ENCODE results near the gene LHX3.

The LHX3 gene

GRCh38 chr9:136207616-136208015 lies 2.7 kb upstream of the LHX3 start:
- no peak for DNase-seq (ENCODE audit: low read depth in 2 of 2)

DNA sequence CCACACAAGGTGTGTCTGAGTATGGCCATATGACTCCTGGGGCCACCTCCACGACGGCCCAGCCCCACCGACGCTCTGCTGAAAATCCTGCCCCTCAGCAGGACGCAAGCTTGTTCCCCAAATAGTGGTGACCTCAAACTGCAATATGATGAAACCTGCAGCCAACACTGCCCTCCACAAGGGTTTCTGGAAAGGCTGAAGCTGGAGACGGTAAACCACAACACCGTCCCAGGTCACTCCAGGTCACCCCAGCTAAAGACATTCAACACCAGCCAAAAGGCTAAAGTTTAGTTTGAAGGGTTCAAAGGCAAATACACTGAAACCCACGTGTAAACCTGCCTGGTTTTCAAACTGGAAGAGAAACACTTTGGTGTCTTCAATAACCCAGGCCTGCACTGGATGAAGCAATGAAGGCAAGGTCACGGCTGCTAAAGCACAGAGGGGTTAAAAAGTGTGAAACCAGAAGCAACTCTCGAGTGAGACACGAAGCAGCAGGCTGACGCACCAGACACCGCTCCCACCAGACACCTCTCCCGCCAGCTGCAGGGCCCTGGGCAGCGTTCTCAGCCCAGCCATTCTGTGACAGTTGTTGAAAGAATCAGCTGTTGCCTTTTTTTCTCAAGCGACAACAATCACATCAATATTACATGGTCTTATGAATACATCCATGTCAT lies 1.8 kb upstream of the LHX3 start:
- no peak for DNase-seq (ENCODE audit: low read depth in 2 of 2)

DNA sequence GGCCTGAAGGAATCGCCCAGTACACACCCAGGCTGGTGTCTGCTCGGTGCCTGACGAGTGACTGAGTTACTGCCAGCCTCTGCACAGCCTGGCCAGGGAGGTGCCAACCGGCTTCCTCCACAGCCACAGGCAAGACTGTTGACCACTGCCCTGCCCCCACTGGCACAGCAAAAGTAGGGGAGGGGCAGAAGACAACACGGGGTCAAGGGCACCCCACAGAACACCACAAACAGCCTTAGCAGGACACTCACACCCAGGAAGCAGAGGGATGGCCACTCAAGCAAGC lies 722 bp upstream of the LHX3 start:
- DNase-seq (ENCODE audit: low read depth in 2 of 2) = no peak

- DNase-seq (ENCODE audit: low read depth in 2 of 2) = no peak
Measured at GRCh38 chr9:136204145-136204805, 653 bp downstream of the LHX3 start.

DNA sequence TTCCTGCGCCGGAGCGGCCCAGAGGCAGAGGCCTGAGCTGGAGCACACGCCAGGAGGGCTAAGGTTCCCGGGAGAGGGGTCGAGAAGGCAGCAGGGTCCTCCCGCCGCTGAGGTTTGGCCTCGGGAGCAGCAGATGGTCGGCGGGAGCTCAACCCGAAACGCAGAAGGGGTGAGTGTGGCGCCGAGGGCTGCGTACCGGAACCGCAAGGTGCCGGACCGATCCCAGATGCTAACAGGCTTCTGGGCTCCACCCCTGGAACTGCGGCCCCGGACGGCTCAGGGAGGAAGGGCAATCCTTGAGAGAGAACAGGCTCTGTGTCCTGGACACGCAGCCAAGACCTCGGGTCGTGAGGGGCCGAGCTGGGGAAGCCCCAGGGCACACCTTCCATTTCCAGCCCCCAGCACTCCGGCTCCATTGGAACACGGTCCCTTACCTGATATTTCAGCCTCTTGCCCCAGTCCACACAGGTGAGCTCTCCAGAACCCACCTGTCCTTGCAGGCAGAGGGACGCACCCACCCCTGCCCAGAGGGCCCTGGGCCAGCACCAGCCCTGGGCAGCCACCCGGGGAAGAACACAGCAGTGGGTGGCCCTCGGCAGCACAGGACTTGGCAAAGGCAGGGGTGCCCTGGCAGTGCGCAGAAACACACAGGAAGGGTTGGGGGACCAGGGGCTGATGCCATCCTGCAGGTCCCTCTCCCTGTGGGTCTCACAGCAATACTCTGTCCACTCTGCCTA lies 1.4 kb downstream of the LHX3 start:
- DNase-seq (ENCODE audit: low read depth in 2 of 2) = no peak

- DNase-seq (ENCODE audit: low read depth in 2 of 2) = no peak
Measured at GRCh38 chr9:136202454-136203407, 2.2 kb downstream of the LHX3 start.

DNA sequence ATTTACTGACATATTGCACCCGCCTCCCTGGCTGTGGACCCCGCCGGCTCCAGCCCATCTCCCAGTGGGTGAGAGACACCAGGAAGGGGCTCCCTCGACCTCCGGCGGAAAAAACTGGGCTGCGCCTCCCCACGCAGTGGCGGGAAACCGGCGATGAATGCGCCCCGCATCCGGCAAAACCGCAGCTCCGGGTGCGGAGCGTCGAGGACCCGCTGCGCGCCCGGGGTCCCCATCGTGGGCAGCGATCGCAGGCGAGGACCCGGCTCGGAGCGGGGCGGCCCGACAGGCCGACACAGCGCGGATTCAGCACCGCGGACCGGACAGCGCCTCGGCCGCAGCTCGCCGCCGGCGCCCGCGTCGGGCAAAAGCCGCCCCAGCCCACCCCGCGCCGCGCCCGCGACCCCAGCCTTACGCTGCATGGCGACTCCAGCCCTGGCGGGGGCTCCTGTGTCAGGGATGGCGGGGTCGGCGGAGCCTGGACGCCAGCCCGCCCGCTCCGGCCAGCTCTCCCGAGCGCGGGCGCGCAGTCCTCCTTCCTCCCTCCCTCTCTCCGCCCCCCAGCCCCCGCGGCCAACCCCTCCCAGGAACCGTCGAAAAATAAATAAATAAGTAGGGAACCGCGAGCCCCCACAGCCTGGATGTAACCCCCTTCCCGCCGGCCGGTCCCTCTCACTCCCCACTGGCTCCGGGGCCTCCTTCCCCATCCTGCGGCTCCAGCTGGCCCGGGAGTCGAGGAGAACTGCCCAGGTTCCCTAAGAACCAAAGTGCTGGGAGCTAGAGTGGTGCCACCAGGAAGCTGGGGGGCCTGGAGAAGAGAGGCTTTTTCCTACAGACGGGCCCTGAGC lies 3.1 kb downstream of the LHX3 start:
- no peak for DNase-seq (ENCODE audit: low read depth in 2 of 2)

DNA sequence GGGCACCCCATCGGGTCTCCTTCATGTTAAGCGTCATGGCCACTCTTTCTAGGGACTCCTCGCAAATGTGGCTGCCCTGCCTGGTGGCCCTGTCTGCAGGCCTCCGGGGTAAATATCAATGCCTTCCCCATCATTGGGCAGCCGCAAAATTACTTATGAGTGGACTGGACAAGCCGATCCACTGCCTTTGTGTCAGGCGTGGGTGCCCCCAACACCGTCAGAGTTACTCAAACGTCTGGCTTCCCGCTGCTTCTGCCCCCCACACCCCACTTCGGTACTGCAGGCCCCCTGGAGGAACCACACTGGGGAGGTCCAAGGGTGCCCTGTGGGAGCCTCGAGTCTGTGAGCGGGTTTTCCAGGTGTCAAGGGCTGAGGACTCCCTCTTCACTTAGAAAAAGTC lies 3.8 kb downstream of the LHX3 start:
- DNase-seq (ENCODE audit: low read depth in 2 of 2) = no peak

DNA sequence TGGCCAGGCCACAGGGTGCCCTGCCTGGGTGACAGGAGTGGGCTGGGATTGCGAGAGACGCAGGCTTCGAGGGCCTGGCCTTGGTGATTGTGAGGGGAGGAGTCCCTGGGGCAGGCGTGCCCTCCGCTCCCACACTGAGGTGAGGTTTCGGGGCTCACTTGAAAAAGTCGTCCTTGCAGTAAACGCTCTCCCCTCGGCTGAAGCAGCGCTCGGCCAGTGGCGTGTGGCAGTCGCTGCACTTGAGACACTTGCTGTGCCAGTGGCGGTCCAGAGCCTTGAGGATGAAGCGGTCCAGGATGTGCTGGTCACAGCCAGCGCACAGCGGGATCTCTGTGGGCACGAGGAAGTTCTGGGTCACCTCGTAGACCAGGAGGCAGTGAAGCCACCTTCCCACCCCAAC lies 4.5 kb downstream of the LHX3 start:
- DNase-seq (ENCODE audit: low read depth in 2 of 2) = no peak

- DNase-seq (ENCODE audit: low read depth in 2 of 2) = no peak
Measured at GRCh38 chr9:136199391-136200288, 5.3 kb downstream of the LHX3 start.

DNA sequence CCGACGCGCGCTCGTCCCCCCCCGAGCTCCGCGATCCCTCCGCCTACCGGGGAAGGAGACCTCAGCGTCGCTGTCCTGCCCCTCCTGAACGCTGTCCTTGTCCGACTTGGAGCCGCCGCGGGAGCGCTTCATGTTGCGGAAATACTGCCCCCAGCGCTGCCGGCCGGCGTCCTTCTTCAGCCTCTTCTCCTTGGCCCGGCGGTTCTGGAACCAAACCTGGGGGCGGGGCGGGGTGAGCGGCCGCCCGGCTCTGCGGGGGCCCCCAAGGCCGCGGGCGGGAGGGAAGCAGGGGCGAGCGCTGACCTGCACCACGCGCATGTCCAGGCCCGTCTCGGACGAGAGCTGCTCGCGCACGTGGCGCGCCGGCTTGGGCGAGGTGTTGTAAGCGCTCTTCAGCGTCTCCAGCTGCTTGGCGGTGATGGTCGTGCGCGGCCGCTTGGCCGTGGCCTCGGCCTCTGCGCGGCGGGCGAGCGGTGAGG lies 6.3 kb downstream of the LHX3 start:
- no peak for DNase-seq (ENCODE audit: low read depth in 2 of 2)

- DNase-seq (ENCODE audit: low read depth in 2 of 2) = no peak
Measured at GRCh38 chr9:136197930-136198604, 6.9 kb downstream of the LHX3 start.

GRCh38 chr9:136197084-136197875 lies 7.6 kb downstream of the LHX3 start:
- DNase-seq (ENCODE audit: low read depth in 2 of 2) = no peak

GRCh38 chr9:136196404-136197083 lies 8.4 kb downstream of the LHX3 start:
- no peak for DNase-seq (ENCODE audit: low read depth in 2 of 2)

- no peak for DNase-seq (ENCODE audit: low read depth in 2 of 2)
Measured at GRCh38 chr9:136194540-136194939, 10.4 kb downstream of the LHX3 start.

- DNase-seq (ENCODE audit: low read depth in 2 of 2) = no peak
Measured at GRCh38 chr9:136193891-136194279, 11.0 kb downstream of the LHX3 start.

GRCh38 chr9:136193127-136193890 lies 11.6 kb downstream of the LHX3 start:
- DNase-seq (ENCODE audit: low read depth in 2 of 2) = no peak

Data from stimulated activated CD8-positive, alpha-beta memory T cell treated with anti-CD3 and anti-CD28 coated beads, Interleukin-2, amount 100 ng/mL, for 48 hours (primary cell).